ENCODE results near the gene CCK. TPM values are rescaled to one million over a fixed set of nuclear protein-coding genes. Genes with fewer than 3 reads are reported as not detected.

Gene CCK
- total RNA-seq, 4 donors from 2014 or later: 0.93 to 13.6 (median 4.5) TPM

GRCh38 chr3:42264399-42265058, 1.5 kb downstream of the CCK start:
- H3K9me3 ChIP-seq: no peaks in the 10 kb centered on the region
- 12% methylated on average over 10 to 16 of the region's 37 CpGs for WGBS, 2 donors (ENCODE audit: low coverage in 1 of 2)
- H3K27me3 ChIP-seq: peaks cover 92% of the 10 kb centered on the region
- peaks cover 0 to 31% (median 11%) of the 10 kb centered on the region in 3 donors for H3K4me1 ChIP-seq
- no peaks in the 10 kb centered on the region for H3K36me3 ChIP-seq
- peak; percentile 49 for ATAC-seq
- peak overlapping the region in 1 of 2 donors; percentile 19 for H3K4me3 ChIP-seq
- TF ChIP-seq POLR2AphosphoS5 (IDR thresholded peaks at IDR 0.05) (no peak), EP300 (IDR thresholded peaks at IDR 0.05) (no peak), CTCF (IDR thresholded peaks at IDR 0.05) (no peak), POLR2A (IDR thresholded peaks at IDR 0.05) (no peak)
- H3K27ac ChIP-seq: no peak overlapping the region

DNA sequence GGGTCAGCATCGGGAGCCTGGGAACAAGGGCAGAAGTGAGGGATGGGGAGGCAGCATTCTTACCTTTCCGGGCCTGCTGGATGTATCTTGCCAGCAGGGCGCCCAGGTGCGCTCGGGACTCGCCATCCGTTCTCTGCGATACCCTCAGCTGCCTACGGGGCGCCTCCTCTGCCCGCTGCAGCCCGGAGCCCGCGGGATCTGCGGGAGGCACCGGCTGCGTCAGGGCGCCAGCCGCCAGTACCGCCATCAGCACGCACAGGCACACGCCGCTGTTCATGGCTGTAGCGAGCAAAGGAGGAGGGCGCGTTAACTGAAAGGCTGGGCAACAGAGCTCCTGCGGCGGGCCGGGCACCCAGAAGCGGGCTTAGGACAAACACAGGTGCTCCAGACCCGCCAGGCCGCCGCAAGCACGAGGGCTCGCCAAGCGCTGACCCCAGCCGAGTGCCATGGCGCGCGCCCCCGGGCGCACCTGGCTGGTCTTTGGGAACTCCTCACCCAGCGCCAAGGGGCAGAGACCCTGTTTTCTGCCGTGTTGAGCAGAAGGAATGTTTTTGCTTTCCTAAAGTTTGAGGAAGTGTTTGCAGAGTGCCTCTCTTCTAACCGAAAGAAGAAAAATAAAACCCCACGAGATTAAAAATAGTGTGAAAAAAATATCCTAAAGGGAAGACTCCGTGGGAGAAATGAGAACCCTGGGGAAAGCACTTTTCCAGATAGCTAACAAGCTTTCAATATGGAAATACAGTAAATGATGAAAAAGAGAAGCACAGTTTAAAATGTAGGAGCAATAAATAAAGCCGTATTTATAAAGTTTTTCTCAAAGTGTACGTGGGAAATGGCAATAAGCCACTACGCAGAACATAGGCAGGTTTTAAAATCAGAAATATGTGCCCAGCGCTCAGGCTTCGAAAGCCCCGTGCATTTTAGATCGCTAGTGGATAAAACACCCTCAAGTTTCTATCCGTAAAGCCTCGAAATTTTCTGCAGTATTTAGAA, 2.3 kb downstream of the CCK start:
- ATAC-seq: no peak

GRCh38 chr3:42262525-42262924, 3.5 kb downstream of the CCK start:
- WGBS, 2 donors (ENCODE audit: low coverage in 1 of 2): 0 to 22% methylated on average over 1 of the region's 2 CpGs
- Histone ChIP-seq H3K27ac (no peak overlapping the region), H3K27me3 (peaks cover 96% of the 10 kb centered on the region), H3K4me3 (no peak overlapping the region), H3K9me3 (no peaks in the 10 kb centered on the region), H3K36me3 (no peaks in the 10 kb centered on the region), H3K4me1 (peaks cover 0 to 31% (median 11%) of the 10 kb centered on the region in 3 donors)
- peak; percentile 67 for ATAC-seq
- TF ChIP-seq CTCF (IDR thresholded peaks at IDR 0.05): no peak
- peak; percentile 22 for TF ChIP-seq POLR2AphosphoS5 (IDR thresholded peaks at IDR 0.05)

More for the DNA sequence above, 2.3 kb downstream of the CCK start:
- TF ChIP-seq POLR2AphosphoS5 (IDR thresholded peaks at IDR 0.05) (no peak), CTCF (IDR thresholded peaks at IDR 0.05) (no peak), POLR2A (IDR thresholded peaks at IDR 0.05) (no peak), EP300 (IDR thresholded peaks at IDR 0.05) (no peak)
- Histone ChIP-seq H3K27ac (no peak overlapping the region), H3K4me3 (peak overlapping the region in 1 of 2 donors; percentile 39), H3K27me3 (peaks cover 92% of the 10 kb centered on the region), H3K4me1 (peaks cover 0 to 31% (median 11%) of the 10 kb centered on the region in 3 donors), H3K9me3 (no peaks in the 10 kb centered on the region), H3K36me3 (no peaks in the 10 kb centered on the region)
- 23 to 29% methylated on average over 15 to 21 of the region's 56 CpGs for WGBS, 2 donors (ENCODE audit: low coverage in 1 of 2)

DNA sequence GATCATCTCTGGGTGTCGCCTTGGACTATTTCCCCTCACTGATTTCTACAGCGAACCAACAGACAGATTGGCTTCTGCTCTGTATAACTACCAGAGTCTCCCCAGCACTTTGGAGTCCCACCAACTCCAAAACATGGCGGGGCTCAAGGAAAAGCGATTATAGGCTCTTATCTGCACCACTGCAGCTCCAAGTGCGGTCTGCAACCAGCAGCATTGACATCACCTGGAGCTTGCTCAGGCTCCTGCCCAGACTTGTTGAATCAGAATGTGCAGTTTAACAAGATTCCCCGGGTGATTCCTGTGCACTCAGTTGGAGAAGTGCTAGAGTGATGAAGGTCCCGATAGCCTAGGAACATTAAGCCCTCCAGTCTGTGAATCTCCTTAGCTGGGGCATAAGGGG, 9.0 kb downstream of the CCK start:
- H3K9me3 ChIP-seq: no peaks in the 10 kb centered on the region
- no peaks in the 10 kb centered on the region for H3K4me1 ChIP-seq
- no peak for ATAC-seq
- H3K27me3 ChIP-seq: peaks cover 63% of the 10 kb centered on the region
- no peak overlapping the region for H3K27ac ChIP-seq
- TF ChIP-seq EP300 (IDR thresholded peaks at IDR 0.05) (no peak), POLR2AphosphoS5 (IDR thresholded peaks at IDR 0.05) (no peak), POLR2A (IDR thresholded peaks at IDR 0.05) (no peak), CTCF (IDR thresholded peaks at IDR 0.05) (no peak)
- no peaks in the 10 kb centered on the region for H3K36me3 ChIP-seq
- no peak overlapping the region for H3K4me3 ChIP-seq
- WGBS, 2 donors (ENCODE audit: low coverage in 1 of 2): 70 to 73% methylated on average over 5 to 6 of the region's 7 CpGs

Data from gastroesophageal sphincter (tissue), 4 donors.